Neutrophil (primary cell): ENCODE data around the gene DYNLL2.

ENCODE experiments used
- H3K27ac ChIP-seq: fragments of 200-600 bp; sonication (generic); 2 replicates; pipeline ENCODE4 v1.5.1; 2016; ENCODE audit warnings: mild to moderate bottlenecking, moderate library complexity
- H3K27me3 ChIP-seq: fragments of 200-600 bp; sonication (generic); 2 replicates; pipeline ENCODE4 v1.6.0; 2016; ENCODE audit warnings: mild to moderate bottlenecking
- H3K36me3 ChIP-seq: fragments of 200-600 bp; sonication (generic); 2 replicates; pipeline ENCODE4 v1.5.1; 2017
- H3K4me1 ChIP-seq, 2 experiments: fragments of 200-600 bp in 1 of 2; sonication (generic) in 1 of 2; 1 replicate in 1 of 2; 2 replicates in 1 of 2; pipeline versions ENCODE4 v1.5.1 to v1.6.1; 2013 to 2016; ENCODE audit warnings: low read depth in 1 of 2, low read length in 1 of 2, mild to moderate bottlenecking in 1 of 2, moderate library complexity in 1 of 2; ENCODE audit not compliant: control insufficient read depth in 1 of 2, insufficient read depth in 1 of 2
- H3K4me3 ChIP-seq, 2 experiments: fragments of 200-600 bp in 1 of 2; sonication (generic) in 1 of 2; 1 replicate in 1 of 2; 2 replicates in 1 of 2; pipeline ENCODE4 v1.5.1; 2013 to 2016; ENCODE audit warnings: low read depth in 1 of 2, low read length in 1 of 2, mild to moderate bottlenecking in 1 of 2, moderate library complexity in 1 of 2
- H3K9me3 ChIP-seq: fragments of 200-600 bp; sonication (generic); 2 replicates; pipeline ENCODE4 v1.5.1; 2016
- TF ChIP-seq, protein P1 (sequence below): fragments of 200-600 bp; sonication (generic); IDR thresholded peaks from 2 replicates; pipeline ENCODE4 v1.5.1; 2016; ENCODE audit warnings: antibody characterized with exemption

Gene DYNLL2

DNA sequence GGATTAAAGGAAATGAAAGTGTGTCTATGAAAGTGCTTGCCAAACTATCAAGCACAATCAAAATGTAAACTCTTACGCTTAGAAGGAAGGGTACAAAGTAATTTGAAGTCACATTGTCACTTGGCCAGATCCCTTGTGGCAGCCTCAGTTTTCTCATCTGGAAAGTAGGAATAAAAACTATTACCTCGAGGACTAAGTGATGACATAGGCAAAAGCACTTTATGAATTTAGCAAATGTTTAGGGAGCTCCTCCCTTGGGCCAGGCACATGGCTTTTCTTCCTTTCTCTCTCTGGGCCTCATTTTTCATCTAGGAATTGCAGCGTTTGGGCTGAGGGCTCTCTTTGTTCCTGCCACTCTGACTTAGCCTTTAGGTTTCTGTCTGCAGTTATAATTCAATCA is 28.5 kb downstream of the DYNLL2 start:
- Histone ChIP-seq H3K4me3 (no peak overlapping the region), H3K27ac (no peak overlapping the region), H3K4me1 (no peaks in the 10 kb centered on the region), H3K27me3 (peaks cover 46% of the 10 kb centered on the region), H3K9me3 (no peaks in the 10 kb centered on the region), H3K36me3 (no peaks in the 10 kb centered on the region)
- TF ChIP-seq, protein P1, sequence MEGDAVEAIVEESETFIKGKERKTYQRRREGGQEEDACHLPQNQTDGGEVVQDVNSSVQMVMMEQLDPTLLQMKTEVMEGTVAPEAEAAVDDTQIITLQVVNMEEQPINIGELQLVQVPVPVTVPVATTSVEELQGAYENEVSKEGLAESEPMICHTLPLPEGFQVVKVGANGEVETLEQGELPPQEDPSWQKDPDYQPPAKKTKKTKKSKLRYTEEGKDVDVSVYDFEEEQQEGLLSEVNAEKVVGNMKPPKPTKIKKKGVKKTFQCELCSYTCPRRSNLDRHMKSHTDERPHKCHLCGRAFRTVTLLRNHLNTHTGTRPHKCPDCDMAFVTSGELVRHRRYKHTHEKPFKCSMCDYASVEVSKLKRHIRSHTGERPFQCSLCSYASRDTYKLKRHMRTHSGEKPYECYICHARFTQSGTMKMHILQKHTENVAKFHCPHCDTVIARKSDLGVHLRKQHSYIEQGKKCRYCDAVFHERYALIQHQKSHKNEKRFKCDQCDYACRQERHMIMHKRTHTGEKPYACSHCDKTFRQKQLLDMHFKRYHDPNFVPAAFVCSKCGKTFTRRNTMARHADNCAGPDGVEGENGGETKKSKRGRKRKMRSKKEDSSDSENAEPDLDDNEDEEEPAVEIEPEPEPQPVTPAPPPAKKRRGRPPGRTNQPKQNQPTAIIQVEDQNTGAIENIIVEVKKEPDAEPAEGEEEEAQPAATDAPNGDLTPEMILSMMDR: no peak

DNA sequence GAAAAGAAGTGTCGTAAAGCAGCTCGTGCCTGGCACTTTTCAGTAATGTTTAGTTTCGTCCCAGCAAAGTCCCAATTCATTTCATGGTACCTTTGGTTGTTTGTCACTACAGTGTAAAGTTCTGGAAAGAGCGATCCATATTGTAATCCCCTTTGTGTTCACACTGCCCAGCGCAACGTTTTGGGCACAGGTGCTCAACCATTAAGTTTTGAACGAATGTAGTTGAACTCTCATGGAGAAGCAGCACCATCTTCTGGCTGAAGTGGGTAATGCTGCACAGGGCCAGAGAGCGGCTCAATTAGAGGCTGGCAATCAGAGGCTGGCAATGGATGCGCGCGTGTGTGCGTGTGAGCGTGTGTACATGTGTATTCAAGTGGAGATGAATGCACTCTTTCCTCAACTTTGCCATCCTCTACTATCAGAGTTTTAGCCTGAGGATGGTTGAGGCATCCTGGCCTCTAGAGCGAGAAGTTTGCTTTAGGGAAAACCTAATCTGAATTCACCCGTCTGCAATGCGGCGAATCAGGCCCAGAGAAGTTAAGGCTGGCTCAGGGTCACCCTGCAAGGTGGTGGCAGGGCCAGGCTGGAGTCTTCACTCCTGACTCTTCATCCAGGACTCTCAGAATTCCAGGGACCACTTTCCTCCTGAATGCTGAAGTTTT is 29.9 kb downstream of the DYNLL2 start:
- H3K9me3 ChIP-seq: no peaks in the 10 kb centered on the region
- H3K27me3 ChIP-seq: peaks cover 52% of the 10 kb centered on the region
- H3K27ac ChIP-seq: no peak overlapping the region
- no peaks in the 10 kb centered on the region for H3K36me3 ChIP-seq
- H3K4me1 ChIP-seq: no peaks in the 10 kb centered on the region
- TF ChIP-seq, protein P1: peak; percentile 93
- H3K4me3 ChIP-seq: no peak overlapping the region

DNA sequence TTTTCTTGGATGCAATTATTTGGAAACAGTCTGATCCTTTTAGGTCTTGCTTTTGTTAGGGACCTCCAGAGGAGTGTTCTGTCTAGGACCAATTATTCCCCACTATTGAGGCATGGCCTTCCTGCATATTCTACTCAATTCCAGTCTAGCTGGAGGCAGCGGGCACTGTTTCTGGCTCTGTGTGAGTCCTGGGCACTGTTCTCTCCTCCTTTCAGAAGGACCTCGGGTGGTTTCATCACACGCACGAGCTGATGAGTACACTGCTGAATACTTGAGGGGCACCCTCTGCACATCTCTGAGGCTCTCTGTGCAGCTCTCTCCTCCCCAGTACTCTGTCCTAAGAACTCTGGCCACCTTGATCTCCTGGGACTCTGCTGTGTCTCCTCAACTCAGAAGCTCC is 30.7 kb downstream of the DYNLL2 start:
- H3K27ac ChIP-seq: no peak overlapping the region
- no peaks in the 10 kb centered on the region for H3K9me3 ChIP-seq
- no peaks in the 10 kb centered on the region for H3K36me3 ChIP-seq
- H3K4me1 ChIP-seq: no peaks in the 10 kb centered on the region
- TF ChIP-seq, protein P1: no peak
- peaks cover 60% of the 10 kb centered on the region for H3K27me3 ChIP-seq
- H3K4me3 ChIP-seq: no peak overlapping the region

DNA sequence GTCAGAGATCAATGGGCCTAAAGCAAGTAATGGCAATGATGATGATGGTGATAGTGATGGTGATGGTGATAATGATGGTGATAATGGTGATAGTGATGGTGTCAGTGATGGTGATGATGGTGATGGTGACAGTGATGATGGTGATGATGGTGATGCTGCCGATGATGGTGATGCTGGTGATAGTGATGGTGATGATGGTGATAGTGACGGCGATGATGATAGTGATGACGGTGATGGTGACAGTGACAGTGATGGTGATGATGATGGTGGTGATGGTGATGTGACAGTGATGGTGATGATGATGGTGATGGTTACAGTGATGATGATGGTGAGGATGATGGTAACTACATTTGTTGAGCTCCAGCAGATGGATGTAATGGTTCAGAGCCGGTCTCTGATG is 34.2 kb downstream of the DYNLL2 start:
- Histone ChIP-seq H3K36me3 (no peaks in the 10 kb centered on the region), H3K27ac (no peak overlapping the region), H3K9me3 (no peaks in the 10 kb centered on the region), H3K4me3 (no peak overlapping the region), H3K27me3 (peaks cover 82% of the 10 kb centered on the region), H3K4me1 (no peaks in the 10 kb centered on the region)
- TF ChIP-seq, protein P1: no peak

DNA sequence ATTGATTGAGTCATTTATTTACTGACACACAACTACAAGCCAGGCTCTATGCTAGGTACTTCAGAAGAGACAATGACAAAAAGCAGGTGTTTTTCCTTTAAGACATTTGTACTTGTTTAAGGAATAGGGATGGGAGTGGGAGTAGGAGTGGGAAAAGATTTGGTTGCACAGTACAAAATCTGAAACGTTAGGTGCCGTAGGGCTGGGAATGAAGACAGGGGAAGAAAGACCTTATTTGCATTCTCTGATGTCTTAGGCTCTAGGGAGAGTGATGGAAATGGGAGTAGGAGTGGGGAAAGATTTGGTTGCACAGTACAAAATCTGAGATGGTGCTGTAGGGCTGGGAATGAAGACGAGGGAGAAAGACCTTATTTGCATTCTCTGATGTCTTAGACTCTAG is 36.3 kb downstream of the DYNLL2 start:
- H3K9me3 ChIP-seq: no peaks in the 10 kb centered on the region
- H3K27ac ChIP-seq: no peak overlapping the region
- no peak overlapping the region for H3K4me3 ChIP-seq
- no peaks in the 10 kb centered on the region for H3K36me3 ChIP-seq
- TF ChIP-seq, protein P1: no peak
- peaks cover 75% of the 10 kb centered on the region for H3K27me3 ChIP-seq
- no peaks in the 10 kb centered on the region for H3K4me1 ChIP-seq
